Measurements from ENCODE around the gene MYO3B. TPM values are rescaled to one million over a fixed set of nuclear protein-coding genes. Genes with fewer than 3 reads are reported as not detected.

The MYO3B gene
- total RNA-seq, 1 donor from 2014 or later: 14.1 TPM

DNA sequence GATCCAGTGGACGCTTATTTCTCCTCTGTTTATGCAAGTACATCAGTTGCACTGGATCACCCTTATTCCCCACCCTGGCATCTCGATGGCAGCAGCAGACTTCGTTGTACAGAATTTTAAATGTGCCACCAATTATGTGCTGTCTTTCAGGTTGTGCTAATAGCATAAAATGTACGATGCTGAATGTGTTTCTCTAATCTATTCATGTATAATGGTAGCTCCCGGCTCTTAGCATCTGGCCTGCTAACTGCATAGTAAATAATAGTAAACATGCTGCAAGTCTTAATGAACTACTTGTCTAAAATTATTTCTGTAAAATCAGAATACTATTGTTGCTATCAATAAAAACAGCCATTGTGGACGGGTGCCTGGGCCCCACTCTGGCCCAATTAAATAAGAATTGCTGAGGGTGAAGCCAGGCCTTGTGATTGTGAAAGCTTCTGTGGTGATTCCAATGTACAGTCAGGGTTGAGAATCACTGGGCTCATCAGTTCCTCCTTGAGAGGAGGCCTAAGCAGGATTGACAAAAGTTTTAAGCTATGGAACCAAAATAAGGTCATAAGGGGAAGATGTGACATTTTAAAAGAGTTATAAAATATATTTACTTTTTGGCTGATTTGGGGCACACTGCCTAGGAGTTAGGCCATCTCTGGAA lies 14.4 kb upstream of the MYO3B start:
- DNase-seq (ENCODE audit: low spot score): no peak

DNA sequence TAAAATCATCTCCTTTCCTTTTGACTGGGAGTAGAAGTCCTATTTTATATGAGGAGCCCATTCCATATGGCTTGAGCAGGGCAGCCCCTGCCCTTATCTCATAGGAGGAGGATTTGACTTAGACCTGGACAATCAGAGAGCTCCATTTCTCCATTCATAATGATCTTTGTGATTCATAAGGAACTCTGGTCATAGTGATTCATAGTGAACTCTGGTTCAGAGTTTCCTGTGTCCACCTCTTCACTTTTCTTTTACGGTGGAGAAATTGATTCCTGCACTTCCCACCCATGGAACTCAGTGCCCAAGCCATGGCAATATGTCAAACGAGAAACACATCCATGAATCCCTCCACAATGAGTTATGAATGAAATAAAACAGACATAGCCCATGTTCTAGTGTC lies 12.8 kb upstream of the MYO3B start:
- DNase-seq (ENCODE audit: low spot score): no peak

DNA sequence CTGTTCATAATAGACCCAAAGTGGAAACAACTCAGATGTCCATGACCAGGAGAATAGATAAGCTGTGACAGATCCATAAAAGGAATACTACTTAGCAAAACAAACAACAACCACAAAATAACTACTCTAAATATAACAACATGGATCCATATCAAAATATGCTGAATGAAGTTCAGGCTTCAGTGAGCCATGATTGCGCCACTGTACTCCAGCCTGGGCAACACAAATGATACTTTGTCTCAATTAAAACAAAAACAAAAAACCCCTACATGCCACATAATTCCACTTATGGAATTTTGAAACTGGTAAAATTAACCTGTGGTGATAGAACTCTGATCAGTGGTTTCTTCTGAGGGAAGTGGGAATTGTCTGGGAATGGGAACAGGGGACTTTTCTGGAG lies 11.2 kb upstream of the MYO3B start:
- no peak for DNase-seq (ENCODE audit: low spot score)

DNA sequence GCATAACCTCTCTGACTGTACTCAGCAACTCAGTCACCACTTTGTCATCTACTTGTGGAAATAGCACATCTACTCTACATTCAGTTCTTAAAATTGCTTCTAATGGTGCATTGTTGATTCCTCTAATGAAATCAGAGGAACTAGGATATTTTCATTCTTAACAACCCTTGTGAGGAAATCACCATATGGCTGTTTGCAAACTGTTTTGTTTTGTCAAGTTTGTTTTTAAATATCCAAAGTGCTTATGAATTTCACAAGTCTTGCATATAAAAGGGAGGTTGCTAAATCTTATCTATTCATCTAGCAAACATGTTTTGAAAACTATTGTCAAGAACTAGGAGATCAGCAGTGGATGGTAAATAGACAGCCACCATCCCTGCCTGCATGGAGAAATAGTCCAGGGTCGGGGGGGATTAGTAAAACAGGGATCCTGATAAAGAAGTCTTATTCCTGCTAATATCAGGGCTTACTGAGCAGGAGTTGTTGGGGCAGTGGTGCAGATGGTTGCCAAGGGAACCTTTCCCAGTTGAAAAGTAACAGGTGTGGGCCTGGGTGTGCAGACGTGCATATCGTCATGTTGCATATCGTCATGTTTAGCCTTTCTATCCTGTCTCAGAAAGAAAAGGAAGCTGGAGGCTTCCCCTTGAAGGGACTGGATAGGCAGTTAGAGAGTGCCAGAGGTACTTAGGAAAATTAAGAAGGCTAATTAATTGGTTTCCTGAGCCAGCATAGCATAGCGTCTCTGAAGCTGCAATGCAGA lies 7.5 kb upstream of the MYO3B start:
- DNase-seq (ENCODE audit: low spot score): no peak

DNA sequence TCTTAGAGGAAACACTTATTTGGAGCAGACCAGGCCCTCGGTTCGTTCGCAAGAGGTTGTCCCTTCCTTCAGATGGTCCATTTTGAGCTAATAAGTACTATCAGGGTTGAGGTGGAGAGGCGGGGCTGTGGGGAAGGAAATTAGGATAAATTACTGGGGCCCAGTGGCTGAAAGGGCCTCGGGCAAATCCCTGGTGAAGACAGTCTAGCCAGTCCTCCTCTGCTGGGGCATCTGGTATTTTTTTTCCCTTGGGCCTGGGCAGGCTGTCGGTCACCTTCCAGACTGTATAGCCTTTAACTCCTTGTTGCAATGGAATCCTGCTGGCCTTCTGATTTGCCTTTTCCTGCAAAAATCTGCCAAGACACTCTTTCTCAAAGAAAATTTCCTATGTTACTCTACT lies 1.7 kb upstream of the MYO3B start:
- no peak for DNase-seq (ENCODE audit: low spot score)

DNA sequence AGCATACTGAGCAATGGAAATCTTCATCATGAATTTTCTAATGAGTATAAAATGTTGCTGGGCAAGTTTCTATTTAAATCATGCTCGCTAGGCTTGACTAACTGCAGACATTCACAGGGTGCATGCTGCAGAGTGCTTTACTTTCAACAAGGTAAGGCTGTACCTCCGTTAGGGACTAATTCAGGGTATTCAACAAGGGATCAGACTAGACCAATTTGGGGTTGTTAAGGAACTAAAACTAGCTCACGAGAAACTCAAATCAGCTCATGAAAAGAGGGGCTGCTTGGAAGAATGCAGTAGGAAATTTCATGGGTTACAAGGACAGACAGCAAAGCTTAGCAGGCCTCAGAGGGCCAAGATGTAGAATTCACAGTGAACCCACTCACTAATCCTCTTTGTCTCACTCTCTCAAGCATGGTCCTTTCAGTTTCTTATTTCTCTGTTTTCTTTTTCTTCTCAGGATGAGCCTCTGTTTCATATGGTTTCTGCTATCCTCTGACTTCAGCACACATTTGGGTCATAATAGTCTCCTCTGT lies 2.2 kb downstream of the MYO3B start:
- DNase-seq (ENCODE audit: low spot score): no peak

DNA sequence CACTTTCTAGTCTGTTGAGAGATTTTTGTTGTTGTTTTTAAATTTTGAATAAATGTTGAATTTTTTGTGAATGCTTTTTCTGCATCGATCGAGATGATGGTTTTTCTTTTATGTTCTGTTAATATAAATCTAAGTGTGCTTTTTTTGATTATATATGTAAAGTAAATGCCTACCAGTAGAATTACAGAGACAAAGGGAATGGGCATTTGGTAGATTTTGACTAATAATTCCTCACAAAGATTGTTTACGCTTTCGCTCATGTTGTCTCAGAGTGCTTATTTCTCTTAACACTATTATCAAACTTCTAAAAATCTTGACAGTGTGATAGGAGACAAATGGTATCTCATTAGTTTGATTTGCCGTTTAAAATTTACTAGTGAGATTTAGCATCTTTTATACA lies 3.7 kb downstream of the MYO3B start:
- DNase-seq (ENCODE audit: low spot score): no peak

DNA sequence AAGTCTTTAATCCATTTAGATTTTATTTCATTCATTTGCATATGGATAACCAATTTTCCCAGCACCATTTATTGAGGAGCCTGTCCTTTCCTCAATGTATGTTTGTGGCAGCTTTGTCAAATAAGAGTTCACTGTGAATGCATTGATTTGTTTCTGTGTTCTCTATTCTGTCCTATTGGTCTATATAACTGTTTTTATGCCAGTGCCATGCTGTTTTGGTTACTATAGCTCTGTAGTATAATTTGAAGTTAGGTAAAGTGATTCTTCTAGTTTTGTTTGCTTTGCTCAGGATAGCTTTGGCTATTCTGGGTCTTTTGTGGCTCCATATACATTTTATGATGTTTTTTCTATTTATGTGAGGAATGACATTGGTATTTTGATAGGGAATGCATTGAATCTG lies 7.4 kb downstream of the MYO3B start:
- DNase-seq (ENCODE audit: low spot score): no peak

DNA sequence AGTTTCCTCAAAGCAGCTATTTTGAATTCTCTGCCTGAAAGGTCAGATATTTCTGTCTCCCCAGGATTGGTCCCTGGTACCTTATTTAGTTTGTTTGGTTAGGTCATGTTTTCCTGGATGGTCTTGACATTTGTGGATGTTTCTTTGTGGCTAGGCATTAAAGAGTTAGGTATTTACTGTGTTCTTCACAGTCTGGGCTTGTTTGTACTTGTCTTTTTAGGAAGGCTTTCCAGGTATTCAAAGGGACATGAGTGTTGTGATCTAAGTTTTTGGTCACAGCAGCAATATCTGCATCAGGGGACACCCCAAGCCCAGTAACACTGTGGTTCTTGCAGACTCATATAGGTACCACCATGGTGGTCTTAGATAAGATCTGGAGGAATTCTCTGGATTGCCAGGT lies 11.8 kb downstream of the MYO3B start:
- DNase-seq (ENCODE audit: low spot score): no peak

DNA sequence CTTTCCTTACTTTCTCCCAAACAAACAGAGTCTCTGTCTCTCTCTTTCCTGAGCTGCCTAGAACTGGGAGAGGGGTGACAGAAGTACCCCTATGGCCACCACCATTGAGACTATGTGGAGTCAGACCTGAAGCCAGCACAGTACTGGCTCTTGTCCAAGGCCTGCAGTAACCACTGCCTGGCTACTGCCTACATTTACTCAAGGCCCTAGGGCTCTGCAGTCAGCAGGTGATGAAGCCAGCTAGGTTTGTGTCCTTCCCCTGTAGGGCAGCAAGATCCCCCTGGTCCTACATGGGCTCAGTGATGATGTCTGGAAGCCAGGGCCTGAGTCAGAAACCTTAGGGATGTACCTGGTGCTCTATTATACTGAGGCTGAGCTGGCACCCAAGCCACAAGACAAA lies 12.2 kb downstream of the MYO3B start:
- DNase-seq (ENCODE audit: low spot score): no peak

DNA sequence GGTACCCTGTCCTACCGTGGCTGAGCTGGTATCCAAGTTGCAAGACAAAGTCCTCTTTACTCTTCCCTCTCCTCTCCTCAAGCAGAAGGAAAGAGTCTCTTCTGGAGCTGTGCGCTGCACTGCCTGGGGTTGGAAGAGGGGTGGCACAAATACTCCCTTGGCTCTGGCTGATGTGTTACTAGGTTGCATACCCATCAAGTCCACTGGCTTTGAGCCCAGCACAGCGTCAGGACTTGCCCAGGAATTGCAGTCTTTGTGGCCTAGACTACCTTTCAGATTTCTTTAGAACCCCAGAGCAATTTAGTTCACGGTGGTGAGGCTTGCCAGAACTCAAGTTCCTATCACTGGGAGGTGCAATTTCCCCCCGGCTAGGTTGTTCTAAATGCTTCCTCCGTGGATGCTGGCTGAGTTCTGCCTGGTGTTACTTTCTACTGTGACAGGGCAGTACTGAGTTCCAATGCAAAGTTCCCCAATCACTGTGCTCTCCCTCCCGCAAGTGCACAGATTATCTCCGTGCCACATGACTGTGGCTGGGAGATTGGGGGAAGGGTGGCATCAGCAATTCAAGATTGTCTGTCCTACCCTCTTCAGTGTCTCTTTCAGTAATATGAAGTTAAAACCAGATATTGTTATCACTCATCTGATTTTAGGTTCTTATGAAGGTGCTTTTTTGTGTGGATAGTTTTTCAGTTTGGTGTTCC lies 13.4 kb downstream of the MYO3B start:
- no peak for DNase-seq (ENCODE audit: low spot score)

DNA sequence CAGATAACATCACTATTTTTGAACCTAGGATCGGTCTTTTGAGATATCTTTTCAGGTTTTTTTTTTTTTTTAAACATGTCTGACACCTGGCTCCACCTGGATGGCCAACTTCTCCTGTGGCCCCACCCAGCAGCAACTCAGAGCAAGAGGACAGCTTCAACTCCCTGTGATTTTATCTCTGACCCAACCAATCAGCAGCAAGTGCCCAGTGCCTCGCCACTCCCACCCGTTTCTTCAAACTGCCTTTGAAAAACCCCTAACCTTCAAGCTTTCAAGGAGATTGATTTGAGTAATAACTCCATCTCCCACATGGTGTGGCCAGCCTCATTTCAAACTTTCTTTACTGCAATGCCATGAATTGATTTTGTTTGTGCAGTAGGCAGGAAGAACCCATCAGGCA lies 19.0 kb downstream of the MYO3B start:
- no peak for DNase-seq (ENCODE audit: low spot score)

DNA sequence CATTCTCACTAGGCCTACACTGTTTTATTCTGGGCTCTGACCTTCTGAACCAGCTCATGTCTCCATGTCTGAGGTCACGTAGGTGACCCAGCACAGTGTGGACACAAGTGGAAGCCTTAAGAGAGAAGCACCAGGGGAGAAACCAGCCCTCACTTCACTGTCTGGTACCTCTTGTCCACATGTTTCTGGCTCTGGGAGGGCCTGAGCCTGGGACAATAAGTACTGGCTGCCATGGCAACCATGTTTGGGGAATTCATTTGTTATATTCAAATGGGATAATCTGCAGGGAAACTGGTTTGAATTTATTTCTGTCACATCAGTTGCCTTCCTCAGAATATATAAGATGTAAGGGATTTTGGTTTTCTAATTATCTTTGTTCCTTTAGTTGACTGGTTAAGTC lies 23.3 kb downstream of the MYO3B start:
- DNase-seq (ENCODE audit: low spot score): no peak

DNA sequence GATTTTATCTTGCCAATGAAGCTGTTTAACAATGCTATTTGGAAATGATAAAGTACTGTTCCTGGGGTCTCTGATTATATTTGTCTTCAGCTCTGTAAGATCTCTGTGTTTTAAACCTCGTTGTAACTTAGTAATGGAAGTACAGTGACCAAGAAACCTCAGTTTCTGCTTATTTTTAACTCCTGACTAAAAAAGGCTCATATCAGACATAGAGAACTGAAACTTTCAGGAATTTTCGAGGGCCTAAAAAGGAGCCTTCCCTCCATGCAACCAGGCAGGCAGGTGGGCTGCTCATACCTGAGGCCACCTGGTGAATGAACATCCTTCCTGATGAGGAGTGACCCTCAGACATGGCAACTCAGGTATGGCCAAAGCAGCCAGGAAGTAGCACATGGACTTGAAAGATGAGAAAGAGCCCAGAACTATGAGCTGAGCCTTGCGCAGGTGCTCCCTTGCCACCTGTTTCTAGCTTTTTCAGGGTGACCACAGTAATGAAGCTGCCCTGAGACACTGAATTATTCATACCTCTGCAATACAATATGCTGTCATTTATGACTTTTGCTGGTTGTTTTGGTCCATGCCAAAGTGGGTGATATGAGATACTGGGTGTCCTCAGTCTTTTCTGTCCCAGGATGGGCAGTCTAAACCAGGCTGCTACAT lies 23.9 kb downstream of the MYO3B start:
- DNase-seq (ENCODE audit: low spot score): no peak

DNA sequence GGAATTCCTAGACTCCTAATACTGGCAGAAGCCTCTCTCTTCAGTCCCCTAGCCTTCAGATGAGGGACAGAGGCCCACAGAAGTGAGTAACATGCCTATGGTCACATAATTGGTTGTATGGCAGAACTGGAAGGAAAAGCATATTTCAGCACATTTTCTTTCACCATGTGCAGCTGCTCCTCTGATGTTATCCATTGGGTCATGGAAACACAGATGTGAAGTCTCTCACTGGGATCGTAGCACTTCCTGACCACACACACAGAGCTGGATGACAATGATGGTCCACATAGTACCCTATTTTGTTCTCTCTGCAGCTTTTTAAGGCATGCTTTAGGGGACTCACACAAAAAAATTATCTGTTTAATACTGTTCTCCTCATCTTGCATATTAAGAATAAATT lies 24.5 kb downstream of the MYO3B start:
- no peak for DNase-seq (ENCODE audit: low spot score)

DNA sequence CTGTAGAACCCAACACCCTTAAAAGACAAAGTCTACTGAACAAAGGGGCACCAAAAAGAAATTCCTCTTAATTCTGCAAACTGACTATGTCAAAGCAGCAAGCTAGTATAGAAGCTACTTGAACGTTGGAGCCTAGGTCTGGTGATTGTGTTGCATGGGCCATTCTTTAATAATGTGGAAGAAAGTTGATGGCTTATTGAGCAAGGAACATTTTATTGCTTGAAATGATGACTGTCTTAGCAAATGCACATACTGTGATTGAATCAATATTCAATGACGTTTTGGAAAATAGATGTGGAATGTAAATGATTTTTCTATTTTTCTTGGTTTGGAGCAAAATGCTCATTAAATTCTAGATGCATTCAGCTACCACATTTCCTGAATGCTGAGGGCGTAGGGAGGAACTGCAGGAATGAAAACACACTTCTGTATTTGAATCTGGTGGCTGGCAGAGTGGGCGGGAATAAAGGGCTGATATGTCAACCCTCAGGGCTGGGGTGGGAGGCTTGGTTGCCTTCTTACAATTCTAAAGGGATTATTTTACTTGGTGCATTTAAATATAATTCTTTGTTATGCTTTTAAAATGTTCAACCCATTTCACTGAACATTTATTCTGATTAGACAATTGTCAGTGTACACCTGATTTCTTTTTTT lies 26.5 kb downstream of the MYO3B start:
- no peak for DNase-seq (ENCODE audit: low spot score)

DNA sequence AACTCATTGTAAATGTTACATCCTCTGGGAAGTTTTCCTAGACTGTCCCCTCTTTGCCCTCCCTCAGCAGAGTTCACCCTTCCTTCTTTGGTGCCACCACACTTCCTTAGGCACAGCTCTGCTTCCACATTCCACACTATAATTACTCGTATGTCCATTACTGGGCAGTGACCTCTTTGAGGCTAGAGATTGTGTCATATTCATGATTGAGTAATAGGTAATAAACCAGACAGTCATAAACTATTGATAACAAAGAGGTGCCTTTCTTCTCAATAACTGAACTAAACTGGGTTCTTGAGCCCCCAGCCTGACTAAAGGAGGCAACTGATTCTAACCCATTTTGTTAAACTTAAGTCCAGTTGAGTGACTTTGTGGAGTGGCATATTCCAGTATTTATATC lies 28.3 kb downstream of the MYO3B start:
- DNase-seq (ENCODE audit: low spot score): no peak

DNA sequence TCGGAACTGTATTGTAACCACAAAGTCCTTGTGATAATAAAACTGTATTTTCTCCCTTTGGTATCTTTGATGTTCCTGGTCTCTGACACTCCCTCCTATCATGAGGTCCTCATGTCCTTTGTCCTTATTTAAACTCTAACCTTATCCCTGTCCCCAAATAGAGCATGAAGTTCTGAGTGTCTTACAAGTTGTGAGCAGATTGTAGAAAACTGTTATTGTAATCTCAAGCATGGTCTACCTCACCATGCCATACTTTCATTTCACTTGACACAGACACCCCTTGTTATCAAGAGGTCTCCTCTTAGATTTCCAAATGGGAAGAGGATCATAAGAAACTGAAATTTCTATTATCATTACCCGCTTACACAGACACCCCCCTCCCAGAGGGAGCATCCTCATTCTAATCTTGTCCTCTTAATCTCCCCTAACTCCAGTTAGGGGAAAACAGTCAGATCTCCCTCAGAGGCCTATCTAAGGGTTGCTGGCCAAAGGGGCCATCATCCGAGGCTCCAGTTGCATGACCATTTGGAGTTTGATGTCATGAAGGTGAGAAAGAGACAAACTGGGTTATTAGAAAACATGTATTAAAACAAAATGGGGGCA lies 29.0 kb downstream of the MYO3B start:
- no peak for DNase-seq (ENCODE audit: low spot score)

DNA sequence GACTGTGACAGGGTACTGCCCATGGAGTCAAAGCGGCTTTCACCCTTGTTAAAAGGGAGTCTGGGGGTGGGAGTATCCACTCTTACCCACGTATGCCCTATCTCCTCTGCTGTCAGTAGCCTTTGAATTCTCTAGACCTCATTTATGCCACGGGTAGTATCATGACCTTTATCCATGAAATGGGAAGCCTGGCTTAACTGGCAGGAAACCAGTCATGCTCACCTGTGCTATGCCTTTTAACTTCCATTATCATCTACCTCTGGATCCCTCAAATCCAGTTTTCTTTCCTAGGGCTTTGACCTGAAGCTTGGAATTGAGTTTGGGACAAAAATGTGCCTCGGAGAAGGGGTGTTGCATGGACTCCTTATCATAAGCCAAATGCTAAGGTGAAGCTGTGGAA lies 30.0 kb downstream of the MYO3B start:
- DNase-seq (ENCODE audit: low spot score): no peak

DNA sequence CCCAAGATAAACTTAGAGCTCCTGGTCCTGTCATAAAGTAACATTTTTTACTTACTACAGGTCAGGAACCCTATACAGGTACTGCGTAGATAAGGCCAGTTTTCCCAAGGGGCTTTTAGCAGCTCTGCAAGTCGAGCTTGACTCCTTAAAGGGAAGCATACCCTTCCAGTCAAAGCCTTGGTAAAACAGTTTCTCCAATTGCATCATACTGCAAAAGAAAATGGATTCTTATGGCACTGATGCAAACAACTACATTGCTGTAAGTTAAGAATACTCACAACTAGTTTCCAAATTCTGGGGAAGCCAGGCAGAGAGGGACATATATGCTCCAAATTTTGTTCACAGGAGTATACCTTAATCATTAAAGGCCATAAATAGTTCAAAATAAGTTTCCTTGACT lies 31.0 kb downstream of the MYO3B start:
- no peak for DNase-seq (ENCODE audit: low spot score)

DNA sequence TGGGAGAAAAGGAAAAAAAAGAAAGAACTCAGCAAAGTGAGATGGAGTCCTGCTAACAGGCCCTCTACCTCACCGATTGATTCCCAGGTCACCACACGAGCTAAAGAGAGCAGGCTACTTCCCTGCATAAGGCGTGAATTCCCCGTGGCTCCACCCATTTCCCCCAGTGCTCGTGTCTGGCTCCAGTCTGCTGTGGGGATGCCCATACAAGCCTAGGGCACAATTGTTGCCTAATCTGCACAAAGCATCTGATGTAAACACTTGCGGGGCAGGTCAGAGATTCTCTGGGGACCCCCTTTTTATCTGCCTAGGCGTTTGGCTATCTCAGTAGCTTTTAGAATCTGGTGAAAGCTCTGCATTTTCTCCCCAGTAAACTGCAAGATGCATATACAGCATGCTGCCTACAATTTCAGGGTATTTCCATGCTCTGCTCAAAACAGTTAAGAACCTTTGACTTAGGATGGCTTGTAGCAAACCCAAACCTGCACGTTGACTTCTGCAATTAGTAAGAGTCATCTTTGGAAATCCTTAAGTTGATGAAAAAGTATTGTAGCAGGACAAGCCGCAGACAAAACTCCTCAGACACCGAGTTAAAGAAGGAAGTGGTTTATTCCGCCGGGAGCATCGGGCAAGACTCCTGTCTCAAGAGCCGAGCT lies 34.8 kb downstream of the MYO3B start:
- DNase-seq (ENCODE audit: low spot score): no peak

All from ureter (tissue), 1 donor.